ENCODE results near the gene WARS2. TPM values are rescaled to one million over a fixed set of nuclear protein-coding genes. Genes with fewer than 3 reads are reported as not detected.
A peak's percentile ranks its signal among the peaks of the same experiment; 100 is the strongest.

Gene WARS2
- total and polyA plus RNA-seq, 4 donors: 4.6 to 33.2 (median 11.3) TPM

- TF ChIP-seq CTCF (IDR thresholded peaks at IDR 0.05; ENCODE audit: control extremely low read depth, extremely low read depth): no peak
- 92 to 95% methylated on average over 7 of the region's 7 CpGs for WGBS, 2 donors
- no peak overlapping the region for H3K27ac ChIP-seq (ENCODE audit: low read depth in 1 of 2, low read length in 1 of 2)
- no peak overlapping the region for H3K4me3 ChIP-seq
- H3K36me3 ChIP-seq (ENCODE audit: control insufficient read depth in 4 of 4, insufficient read depth in 4 of 4, low read length in 4 of 4): no peaks in the 10 kb centered on the region
- no peaks in the 10 kb centered on the region for H3K27me3 ChIP-seq (ENCODE audit: control insufficient read depth in 3 of 3, insufficient read depth in 3 of 3, low read length in 2 of 3)
- ATAC-seq (ENCODE audit: insufficient read depth, low FRiP score): no peak
- H3K9me3 ChIP-seq (ENCODE audit: control insufficient read depth in 4 of 4, insufficient read depth in 3 of 4, low read length in 3 of 4): no peaks in the 10 kb centered on the region
- no peak for DNase-seq
- peaks cover 0 to 6% (median 0%) of the 10 kb centered on the region in 5 donors for H3K4me1 ChIP-seq (ENCODE audit: control insufficient read depth in 5 of 5, insufficient read depth in 5 of 5, low read length in 5 of 5)
- no peak overlapping the region for H3K9ac ChIP-seq (ENCODE audit: insufficient read depth in 1 of 2, low read length in 2 of 2)
Measured at GRCh38 chr1:119102051-119102450, 38.4 kb downstream of the WARS2 start.

GRCh38 chr1:119101563-119101962, 38.9 kb downstream of the WARS2 start:
- H3K9ac ChIP-seq (ENCODE audit: insufficient read depth in 1 of 2, low read length in 2 of 2): no peak overlapping the region
- no peaks in the 10 kb centered on the region for H3K36me3 ChIP-seq (ENCODE audit: control insufficient read depth in 4 of 4, insufficient read depth in 4 of 4, low read length in 4 of 4)
- peak; percentile 53 for ATAC-seq (ENCODE audit: insufficient read depth, low FRiP score)
- peak overlapping the region in 1 of 2 donors; percentile 2 for H3K27ac ChIP-seq (ENCODE audit: low read depth in 1 of 2, low read length in 1 of 2)
- WGBS, 2 donors: 77 to 87% methylated on average over 1 of the region's 1 CpG
- peaks cover 0 to 6% (median 0%) of the 10 kb centered on the region in 5 donors for H3K4me1 ChIP-seq (ENCODE audit: control insufficient read depth in 5 of 5, insufficient read depth in 5 of 5, low read length in 5 of 5)
- no peak for TF ChIP-seq CTCF (IDR thresholded peaks at IDR 0.05; ENCODE audit: control extremely low read depth, extremely low read depth)
- no peaks in the 10 kb centered on the region for H3K27me3 ChIP-seq (ENCODE audit: control insufficient read depth in 3 of 3, insufficient read depth in 3 of 3, low read length in 2 of 3)
- DNase-seq: no peak
- H3K4me3 ChIP-seq: no peak overlapping the region
- H3K9me3 ChIP-seq (ENCODE audit: control insufficient read depth in 4 of 4, insufficient read depth in 3 of 4, low read length in 3 of 4): no peaks in the 10 kb centered on the region

GRCh38 chr1:119099775-119100174, 40.7 kb downstream of the WARS2 start:
- no peak overlapping the region for H3K27ac ChIP-seq (ENCODE audit: low read depth in 1 of 2, low read length in 1 of 2)
- H3K4me1 ChIP-seq (ENCODE audit: control insufficient read depth in 5 of 5, insufficient read depth in 5 of 5, low read length in 5 of 5): peaks cover 0 to 6% (median 0%) of the 10 kb centered on the region in 5 donors
- no peak for ATAC-seq (ENCODE audit: insufficient read depth, low FRiP score)
- no peak for DNase-seq
- H3K9ac ChIP-seq (ENCODE audit: insufficient read depth in 1 of 2, low read length in 2 of 2): no peak overlapping the region
- H3K4me3 ChIP-seq: no peak overlapping the region
- H3K36me3 ChIP-seq (ENCODE audit: control insufficient read depth in 4 of 4, insufficient read depth in 4 of 4, low read length in 4 of 4): no peaks in the 10 kb centered on the region
- no peaks in the 10 kb centered on the region for H3K9me3 ChIP-seq (ENCODE audit: control insufficient read depth in 4 of 4, insufficient read depth in 3 of 4, low read length in 3 of 4)
- no peaks in the 10 kb centered on the region for H3K27me3 ChIP-seq (ENCODE audit: control insufficient read depth in 3 of 3, insufficient read depth in 3 of 3, low read length in 2 of 3)
- no peak for TF ChIP-seq CTCF (IDR thresholded peaks at IDR 0.05; ENCODE audit: control extremely low read depth, extremely low read depth)

- H3K9ac ChIP-seq (ENCODE audit: insufficient read depth in 1 of 2, low read length in 2 of 2): no peak overlapping the region
- no peak for TF ChIP-seq CTCF (IDR thresholded peaks at IDR 0.05; ENCODE audit: control extremely low read depth, extremely low read depth)
Measured at GRCh38 chr1:119097380-119097779, 43.1 kb downstream of the WARS2 start.

More at GRCh38 chr1:119097380-119097779, 43.1 kb downstream of the WARS2 start:
- 81 to 96% methylated on average over 3 of the region's 3 CpGs for WGBS, 2 donors
- DNase-seq (no peak), ATAC-seq (ENCODE audit: insufficient read depth, low FRiP score) (no peak)
- peaks cover 0 to 5% (median 0%) of the 10 kb centered on the region in 5 donors for H3K4me1 ChIP-seq (ENCODE audit: control insufficient read depth in 5 of 5, insufficient read depth in 5 of 5, low read length in 5 of 5)
- no peak overlapping the region for H3K27ac ChIP-seq (ENCODE audit: low read depth in 1 of 2, low read length in 1 of 2)
- H3K9me3 ChIP-seq (ENCODE audit: control insufficient read depth in 4 of 4, insufficient read depth in 3 of 4, low read length in 3 of 4): no peaks in the 10 kb centered on the region
- H3K4me3 ChIP-seq: no peak overlapping the region
- H3K27me3 ChIP-seq (ENCODE audit: control insufficient read depth in 3 of 3, insufficient read depth in 3 of 3, low read length in 2 of 3): no peaks in the 10 kb centered on the region
- no peaks in the 10 kb centered on the region for H3K36me3 ChIP-seq (ENCODE audit: control insufficient read depth in 4 of 4, insufficient read depth in 4 of 4, low read length in 4 of 4)
